GM19043 (cell line): ENCODE measurements around the gene PRPS2.
A peak's percentile ranks its signal among the peaks of the same experiment; 100 is the strongest.

ENCODE experiments used
- ATAC-seq: cut with Tn5 transposase; IDR thresholded peaks from one replicate; pipeline ENCODE4 v1.9.1; 2021; ENCODE audit warnings: low read depth; ENCODE audit not compliant: unreplicated experiment

The PRPS2 gene

DNA sequence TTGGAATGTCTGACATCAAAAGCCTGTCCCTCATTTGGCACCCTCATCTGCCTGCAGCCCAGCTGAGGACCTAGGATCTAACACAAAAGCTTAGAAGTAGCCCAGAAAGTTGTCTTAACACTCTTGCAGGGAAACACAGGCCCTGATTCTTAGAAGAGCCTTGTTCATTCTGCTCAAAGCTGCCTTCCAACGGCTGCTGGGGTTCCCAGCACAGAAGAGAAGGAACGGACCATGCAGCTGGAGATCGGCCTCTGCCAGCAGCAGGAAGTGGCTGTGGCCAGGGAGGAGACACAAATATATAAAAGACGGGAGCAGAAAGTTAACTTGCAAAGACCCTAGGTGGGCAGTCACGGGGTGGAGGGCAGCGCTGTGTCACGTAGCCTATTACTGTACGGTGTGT is 20.4 kb downstream of the PRPS2 start:
- ATAC-seq, result no peak

GRCh38 chrX:12814420-12814819 is 23.2 kb downstream of the PRPS2 start:
- ATAC-seq, result no peak

GRCh38 chrX:12817528-12817927 is 26.3 kb downstream of the PRPS2 start:
- ATAC-seq, result no peak

DNA sequence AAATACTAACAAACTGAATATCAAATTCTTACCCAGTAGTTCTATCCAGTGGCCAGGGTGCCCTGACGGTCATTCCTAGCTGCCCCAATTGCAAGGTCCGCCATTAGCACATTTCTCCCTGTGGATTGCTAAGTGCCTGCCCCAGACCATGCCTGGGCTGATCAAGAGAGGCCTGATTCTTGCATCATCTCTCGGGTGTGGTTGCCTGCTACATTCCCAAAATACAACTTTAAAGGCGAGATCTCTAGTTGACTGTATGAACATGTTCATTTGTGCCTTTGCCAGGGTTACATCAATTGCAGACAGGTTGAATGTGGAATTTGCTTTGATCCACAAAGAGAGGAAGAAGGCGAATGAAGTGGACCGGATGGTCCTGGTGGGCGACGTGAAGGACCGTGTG is 28.0 kb downstream of the PRPS2 start:
- no peak for ATAC-seq

- ATAC-seq, result no peak
These were observed 29.5 kb downstream of the PRPS2 start for GRCh38 chrX:12820737-12821136.

- no peak for ATAC-seq
These were observed 33.7 kb downstream of the PRPS2 start for GRCh38 chrX:12824944-12825343.

DNA sequence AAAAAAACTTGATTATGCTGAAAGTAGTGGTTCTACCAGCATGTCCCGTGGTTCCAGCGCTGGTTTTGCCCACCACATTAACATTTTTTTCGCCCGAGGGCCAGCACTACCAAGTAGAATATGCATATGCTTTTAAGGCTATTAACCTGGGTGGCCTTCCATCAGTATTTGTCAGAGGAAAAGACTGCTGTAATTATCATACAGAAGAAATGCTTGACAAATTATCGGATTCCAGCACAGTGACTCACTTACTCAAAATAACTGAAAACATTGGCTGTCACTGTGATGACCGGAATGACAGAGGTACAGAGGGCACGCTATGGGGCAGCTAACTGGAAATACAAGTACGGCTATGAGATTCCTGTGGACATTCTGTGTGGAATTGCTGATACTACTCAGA is 34.6 kb downstream of the PRPS2 start:
- no peak for ATAC-seq

DNA sequence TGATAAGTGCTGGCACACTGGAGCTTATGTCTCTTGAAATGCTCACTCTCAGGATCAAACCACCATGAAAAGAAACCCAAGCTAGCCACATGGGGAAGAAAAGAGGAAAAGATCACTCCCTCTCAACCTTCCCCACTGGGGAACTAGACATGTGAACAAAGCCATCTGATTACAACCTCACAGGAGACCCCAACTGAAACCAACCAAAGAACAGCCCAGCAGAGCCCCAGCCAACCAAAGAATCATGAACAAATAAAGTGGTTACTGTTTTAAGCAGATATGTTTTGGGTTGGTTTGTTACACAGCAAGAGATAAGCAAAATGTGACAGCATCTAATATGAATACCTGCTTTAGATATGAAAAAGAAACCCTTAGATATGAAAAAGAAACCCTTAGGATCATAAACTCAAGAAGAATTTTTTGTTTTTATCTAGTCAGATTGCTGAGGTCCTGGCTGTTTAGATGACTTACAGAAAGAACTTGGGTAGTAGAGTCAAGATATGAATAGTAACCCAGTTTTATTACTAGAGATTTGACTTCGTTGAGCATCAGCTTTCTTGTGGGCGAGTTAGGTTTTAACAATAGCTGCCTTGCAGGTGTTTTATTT is 52.0 kb downstream of the PRPS2 start:
- ATAC-seq, result no peak

DNA sequence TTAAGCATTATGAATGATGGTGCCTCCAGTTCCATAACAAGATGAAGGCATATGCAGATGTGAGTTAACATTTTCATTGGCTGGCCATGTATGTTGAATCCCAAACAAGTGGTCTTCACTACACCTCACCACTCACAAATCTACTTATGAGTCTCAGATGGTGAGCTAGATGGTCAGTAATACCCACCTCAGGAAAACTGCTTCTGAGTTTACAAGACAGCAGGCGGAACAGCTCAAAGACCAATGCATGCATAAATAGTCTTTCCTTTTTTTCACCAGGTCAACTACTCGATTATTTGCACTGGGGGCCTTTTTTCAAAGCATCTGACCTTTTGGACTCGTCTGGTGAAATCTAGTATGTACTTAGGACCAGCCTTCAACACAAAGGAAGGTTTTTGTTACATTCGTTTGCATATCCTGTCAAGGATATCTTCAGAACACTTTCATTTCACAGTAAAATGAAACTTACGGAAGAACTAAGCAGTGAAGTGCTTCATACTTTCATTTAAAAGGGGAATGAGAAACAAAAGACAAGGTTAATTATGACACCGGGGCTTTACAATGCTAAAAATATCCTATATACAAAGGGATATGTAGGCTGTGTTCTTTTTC is 52.6 kb downstream of the PRPS2 start:
- peak; percentile 94 for ATAC-seq

DNA sequence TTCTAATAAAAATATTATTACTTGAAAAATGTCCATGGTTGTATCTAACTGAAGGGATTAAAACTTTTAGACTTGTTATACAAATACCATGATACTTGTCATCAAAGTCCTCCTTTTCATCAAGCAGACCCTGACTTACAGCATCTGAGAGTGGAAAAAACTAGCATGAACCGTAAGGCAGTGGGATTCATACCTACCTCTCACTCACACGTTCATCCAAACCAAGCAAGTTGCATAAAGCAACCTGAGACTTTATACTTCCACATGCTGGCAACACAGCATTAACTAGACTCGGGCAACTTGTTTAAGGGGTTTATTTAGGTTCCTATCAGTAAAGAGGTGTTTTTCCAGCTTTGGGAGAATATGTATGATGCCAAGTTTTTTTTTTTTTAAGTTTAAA is 53.1 kb downstream of the PRPS2 start:
- no peak for ATAC-seq

GRCh38 chrX:12865359-12865758 is 74.1 kb downstream of the PRPS2 start:
- ATAC-seq, result no peak

DNA sequence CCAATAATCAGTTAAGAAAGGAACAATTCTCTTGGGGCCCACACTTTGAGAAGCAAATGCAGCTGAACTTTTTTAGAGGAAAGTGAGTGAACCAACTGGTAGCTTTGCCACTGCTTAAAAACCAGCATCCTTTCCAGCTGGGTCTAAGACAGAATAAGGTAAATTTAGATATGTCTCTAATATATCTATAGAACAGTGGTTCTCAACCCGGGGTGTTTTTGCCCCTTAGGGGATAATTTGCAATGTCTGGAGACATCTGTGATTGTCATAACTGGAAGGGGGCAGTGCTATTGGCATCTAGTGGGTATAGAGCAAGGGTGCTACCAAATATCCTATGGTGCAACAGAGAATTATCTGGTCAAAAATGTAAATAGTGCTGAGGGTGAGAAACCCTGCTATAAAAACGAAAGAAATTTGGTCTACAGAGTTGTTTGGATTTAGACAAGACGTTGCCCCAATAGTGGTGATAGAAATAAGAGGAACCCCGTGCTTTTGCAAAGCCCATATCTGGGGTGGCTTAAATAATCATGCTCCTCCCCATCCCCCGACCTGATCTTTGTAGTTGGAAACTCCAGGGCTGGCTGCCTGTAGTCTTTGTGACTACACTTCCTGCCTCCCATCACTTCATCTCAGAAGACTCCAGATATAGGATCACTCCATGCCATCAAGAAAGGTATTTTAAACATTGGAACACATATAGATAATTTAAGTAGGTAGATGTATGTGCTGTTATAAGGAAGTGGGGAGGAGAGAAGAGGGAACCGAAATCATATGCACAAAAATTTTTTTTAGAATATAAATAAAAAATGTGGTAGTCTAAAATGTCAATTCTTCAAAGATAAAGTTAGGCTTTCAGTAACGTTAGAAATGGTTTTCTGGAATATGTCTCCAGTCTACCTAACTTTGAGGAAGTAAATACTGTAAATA is 75.5 kb downstream of the PRPS2 start, which contains the start of gene TLR7:
Gene TLR7, plus strand, starts transcription at position 622 of the 927 bp plus-strand sequence. CDS start 507 bp downstream, outside the sequence.
- no peak for ATAC-seq

- ATAC-seq, result no peak
These were observed 76.5 kb downstream of the PRPS2 start for GRCh38 chrX:12867685-12868084.

GRCh38 chrX:12868747-12869146 is 77.5 kb downstream of the PRPS2 start:
- ATAC-seq, result no peak

DNA sequence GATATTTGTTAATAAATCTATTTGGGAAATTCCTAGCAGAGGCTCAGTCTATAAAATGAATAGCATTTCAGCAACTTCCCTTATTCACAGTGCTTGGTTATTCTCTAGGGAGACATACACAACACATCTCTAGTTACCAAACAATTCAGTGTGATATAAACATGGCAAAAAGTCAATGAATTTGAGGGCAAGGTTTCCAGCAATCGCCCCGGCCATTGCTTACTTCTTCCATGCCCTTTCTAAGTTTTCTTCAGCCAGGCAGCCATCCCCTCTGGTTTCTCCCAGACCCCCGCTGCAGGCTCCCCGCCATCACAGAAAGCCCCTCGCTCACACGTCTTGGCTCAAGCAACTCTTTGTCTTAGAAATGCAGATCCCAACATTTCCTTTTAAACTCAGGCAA is 80.0 kb downstream of the PRPS2 start:
- no peak for ATAC-seq

DNA sequence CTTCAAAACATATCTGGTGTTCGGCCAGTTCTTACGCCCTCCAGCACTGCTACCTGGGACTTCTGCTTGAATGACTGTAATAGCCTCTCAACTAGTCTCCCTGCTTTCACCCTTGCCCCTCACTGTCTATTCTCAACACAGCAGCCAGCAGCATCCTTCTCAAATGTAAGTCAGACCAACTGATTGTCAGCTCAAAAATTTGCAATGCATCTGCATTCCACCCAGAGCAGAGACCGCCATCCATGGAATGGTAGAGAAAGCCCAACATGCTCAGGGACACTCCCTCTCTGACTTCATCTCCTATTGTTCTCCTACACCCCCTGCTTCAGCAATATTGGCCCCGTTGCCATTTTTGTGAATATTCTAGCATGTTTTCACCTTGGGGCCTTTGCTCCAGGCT is 81.5 kb downstream of the PRPS2 start:
- no peak for ATAC-seq
